DLD1 (cell line): ENCODE measurements around the gene HDDC3.
"Not testable (repeated sequence)": the region's sequence is repeated elsewhere in the genome, so short reads cannot be mapped to it uniquely, and the experiment has no call there.

ENCODE experiments used
- in situ Hi-C: cut with HindIII; loops from 2 replicates; pipeline ENCODE4 v1.10.0; 2017; ENCODE audit warnings: low sequenced_read_pairs

The HDDC3 gene

DNA sequence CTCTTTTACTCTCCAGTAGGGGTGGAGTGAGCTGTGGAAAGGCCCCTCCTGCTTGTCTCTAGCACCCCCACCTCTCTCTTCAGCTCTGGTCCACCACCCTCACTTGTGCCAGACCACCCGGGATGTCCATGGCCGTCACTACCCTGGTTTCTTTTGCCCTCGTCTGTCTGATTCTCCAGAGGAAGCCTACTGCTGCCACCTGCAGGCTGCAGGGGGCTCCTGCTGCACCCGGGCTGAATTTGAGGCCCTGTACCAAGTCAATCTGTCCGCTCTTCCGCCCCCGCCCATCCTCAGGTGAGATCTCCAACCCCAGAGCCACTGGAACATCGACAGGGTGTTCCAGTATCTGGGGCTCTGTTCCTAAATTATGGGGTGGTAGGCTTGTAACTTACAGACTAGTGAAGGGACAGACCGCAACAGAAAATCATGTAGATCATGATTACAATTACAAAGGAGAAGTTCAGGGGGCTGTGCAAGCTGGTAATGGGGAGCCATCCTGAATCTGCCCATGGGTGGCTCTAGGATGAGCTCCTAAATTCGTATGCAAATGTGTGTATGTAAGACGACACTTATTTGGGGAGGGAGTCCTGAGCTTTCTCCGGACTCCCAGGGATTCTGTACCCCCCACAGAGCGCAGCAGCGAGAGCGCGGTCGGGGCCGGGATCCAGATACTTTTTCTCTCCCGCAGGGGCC lies 2.1 kb upstream of the HDDC3 start:
- in situ Hi-C loops, result loop anchor here (25.0 kb wide), 1 partner anchor 447 kb away; no protein-coding TSS in a partner anchor

DNA sequence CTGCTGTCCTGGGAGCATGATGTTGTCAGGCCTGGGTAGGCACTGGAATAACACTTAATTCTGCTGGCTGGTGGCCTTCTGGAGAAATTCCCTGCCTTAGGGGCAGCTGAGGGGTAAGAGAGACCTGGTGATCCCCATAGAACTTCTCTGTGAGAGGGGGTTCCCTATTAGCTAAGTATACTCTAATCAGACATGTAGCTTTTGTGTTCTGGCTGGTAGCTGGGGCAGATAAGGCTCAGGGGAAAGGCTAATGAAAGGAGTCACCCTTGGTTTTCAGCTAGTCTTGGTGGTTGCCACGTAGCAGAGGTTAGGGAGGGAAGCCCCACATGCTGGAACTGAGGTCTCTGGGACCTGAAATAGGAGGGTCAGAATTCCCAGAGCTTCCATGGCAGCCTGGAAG lies 952 bp upstream of the HDDC3 start:
- in situ Hi-C loops, result loop anchor here (25.0 kb wide), 1 partner anchor 446 kb away; no protein-coding TSS in a partner anchor

DNA sequence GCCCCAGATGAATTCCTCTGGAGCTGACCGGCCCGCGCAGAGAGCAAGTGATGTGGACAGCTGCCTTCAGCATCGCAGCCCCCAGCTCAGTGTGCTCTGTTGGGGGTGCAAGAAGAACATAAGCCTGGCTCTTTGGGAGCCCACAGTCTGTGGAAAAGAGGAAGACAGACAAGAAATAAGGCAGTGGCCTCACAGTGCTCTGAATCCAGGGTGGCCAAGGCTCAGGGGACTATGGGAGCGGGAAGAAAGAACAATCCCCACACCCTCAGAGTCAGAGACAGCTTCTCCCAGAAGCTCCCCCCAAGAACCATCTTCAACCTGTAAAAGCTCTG lies 277 bp upstream of the HDDC3 start:
- in situ Hi-C loops, result loop anchor here (25.0 kb wide), 1 partner anchor 445 kb away; no protein-coding TSS in a partner anchor

DNA sequence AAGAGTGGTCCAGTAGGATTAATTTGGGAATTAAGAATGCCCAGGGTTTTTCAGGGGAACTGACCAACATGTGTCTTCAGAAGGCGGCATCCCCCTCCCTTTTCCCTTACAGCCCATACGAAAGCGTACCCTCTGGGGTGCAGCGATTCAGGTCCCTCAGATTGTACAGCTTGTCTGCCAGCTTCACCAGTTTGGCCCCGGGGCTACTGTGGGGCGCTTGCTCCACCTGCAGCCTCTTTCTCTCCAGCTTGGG lies 848 bp downstream of the HDDC3 start:
- in situ Hi-C loops, result loop anchor here (25.0 kb wide), 1 partner anchor 444 kb away; no protein-coding TSS in a partner anchor

DNA sequence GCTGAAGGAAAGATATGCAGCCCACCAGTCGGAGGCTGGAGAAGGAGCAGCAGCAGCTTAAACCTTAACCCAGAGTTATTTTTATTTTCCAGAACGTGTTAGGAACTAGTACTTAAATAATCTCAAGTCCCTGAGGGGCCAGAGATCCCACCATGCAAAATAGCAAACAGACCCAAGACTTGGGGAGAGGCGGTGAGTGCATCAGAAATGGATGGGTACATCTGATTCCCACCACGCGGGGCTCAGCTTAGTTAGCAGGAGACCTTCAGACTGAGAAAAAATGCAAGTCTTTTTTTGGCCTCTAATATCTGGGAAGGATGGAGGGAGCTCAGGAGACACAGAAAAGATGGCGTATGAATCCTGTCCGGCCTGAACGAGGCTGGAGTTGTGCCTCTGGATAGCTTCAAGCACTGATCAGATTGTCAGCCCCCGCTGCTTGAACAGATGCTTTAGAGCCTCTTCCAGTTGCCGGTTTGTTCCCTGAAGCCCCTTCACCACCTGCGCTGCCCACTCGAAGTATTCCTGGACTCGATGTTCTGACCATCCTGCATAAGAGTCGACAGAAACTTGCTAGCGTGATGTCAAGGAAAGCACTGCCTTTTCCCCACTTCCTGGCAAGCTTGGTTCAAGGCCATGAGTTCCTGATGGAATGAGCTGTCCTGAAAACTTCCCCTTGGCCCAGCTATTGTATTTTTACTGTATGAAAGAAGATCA lies 1.3 kb downstream of the HDDC3 start:
- in situ Hi-C loops, result loop anchor here (25.0 kb wide), 1 partner anchor 444 kb away; no protein-coding TSS in a partner anchor

DNA sequence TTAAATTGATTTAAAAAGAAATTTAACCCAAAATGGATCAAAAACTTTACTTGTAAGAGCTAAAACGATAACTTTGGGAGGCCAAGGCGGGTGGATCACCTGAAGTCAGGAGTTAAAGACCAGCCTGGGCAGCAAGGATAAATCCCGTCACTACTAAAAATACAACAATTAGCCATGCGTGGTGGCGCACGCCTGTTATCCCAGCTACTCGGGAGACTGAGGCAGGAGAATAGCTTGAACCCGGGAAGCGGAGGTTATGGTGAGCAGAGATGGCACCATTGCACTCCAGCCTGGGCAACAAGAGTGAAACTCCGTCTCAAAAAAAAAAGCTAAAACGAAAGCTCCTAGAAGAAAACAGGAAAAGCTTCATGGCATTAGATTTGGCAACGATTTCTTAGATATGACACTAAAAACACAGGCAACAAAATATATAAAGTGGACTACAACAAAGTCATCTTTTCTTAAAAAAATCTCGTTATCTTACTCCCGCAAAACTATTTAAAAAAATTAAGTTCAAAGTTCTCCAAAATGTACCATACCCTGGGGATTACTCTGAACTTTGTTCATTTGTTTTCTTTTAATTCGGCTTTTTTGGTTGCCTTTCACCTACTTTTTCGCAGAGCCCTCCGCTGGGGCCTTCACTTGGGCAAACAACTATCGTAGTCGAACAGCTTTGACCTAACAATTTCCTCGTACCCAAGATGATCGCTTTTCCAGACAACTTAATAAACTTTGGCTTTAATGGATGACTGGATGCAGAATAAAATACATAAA lies 2.9 kb downstream of the HDDC3 start:
- in situ Hi-C loops, result loop anchor here (25.0 kb wide), 1 partner anchor 442 kb away; no protein-coding TSS in a partner anchor

DNA sequence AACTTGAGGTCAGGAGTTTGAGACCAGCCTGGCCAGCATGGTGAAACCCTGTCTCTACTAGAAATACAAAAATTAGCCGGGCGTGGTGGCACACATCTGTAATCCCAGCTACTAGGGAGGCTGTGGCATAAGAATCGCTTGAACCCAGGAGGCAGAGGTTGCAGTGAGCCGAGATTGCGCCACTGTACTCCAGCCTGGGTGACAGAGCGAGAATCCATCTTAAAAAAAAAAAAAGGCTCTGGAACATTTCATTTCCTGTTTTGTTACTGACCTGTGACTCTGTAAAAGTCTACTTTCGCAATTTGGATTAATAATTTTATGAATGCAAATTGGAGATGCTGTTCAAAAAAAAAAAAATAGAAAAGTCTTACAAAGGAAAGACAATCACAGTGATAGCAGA lies 4.2 kb downstream of the HDDC3 start:
- in situ Hi-C loops, result loop anchor here (25.0 kb wide), 1 partner anchor 441 kb away; no protein-coding TSS in a partner anchor

DNA sequence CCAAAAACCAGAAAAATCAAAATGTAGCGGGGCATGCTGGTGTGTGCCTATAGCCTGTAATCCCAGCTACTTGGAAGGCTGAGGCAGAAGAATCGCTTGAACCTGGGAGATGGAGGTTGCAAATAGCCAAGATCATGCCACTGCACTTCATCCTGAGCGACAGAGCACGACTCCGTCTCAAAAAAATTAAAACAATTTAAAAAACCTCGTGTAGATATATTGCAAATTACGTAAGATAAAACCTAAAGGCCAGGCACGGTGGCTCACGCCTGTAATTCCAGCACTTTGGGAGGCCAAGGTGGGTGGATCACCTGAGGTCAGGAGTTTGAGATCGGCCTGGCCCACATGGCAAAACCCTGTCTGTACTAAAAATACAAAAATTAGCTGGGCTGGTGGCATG lies 5.6 kb downstream of the HDDC3 start:
- in situ Hi-C loops, result loop anchor here (25.0 kb wide), 1 partner anchor 439 kb away; no protein-coding TSS in a partner anchor

DNA sequence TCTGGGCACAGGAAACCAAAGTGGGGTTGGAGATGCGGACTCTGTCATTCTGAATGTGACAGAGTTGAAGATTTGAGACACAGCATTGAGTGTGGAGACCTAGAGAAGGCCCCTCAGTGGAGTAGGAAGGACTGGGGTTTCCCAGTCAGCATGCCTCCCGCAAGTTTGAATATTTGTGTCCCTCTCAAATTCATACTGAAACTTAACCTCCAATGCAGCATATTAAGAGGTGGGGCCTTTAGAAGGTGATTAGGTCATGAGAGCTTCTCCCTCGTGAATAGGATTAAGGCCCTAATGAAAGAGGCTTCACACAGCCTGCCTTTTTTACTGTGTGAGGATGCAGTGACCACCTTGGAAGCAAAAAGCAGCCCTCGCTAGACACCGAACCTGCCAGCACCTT lies 8.0 kb downstream of the HDDC3 start:
- in situ Hi-C loops, result no loop called here

DNA sequence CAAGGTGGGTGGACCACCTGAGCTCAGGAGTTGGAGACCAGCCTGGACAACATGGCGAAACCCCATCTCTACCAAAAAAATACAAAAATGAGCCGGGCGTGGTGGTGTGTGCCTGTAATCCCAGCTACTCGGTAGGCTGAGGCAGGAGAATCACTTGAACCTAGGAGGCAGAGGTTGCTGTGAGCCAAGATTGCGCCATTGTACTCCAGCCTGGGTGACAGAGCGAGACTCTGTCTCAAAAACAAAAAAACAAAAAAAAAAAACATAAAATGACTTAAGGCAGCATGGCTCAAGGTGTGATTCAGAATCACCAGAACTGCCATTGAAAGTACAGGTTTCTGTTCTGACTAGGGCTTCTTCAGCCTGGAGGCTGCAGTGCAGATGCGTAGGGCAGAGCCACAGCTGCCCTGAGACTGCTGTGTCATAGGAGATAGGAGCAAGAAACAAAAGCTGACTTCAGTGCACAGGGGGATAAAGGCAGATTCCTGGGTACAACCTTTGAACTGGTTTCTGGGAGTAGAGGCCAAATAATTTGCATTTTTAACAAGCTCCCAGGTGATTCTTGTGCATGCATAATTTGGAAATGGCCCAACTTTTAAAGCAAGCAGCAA lies 9.5 kb downstream of the HDDC3 start:
- in situ Hi-C loops, result not testable (repeated sequence)

DNA sequence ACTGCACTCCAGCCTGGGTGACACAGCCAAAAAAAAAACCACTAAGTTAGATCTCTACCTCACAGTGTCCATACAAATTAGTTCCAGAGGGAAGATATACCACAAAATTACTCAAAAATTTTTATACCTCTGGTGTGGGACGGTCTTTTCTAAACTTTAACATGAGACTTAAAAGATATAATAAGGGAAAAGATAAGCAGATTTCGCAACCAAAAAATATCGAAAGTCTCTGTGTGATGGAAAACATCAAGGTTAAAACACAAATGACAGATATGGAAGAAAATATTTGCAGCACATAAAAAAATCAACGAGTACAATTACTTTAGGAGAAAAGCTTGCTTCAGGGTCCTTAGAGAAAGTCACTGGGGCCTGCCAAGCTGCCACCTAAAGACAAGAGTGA lies 10.5 kb downstream of the HDDC3 start:
- in situ Hi-C loops, result no loop called here

DNA sequence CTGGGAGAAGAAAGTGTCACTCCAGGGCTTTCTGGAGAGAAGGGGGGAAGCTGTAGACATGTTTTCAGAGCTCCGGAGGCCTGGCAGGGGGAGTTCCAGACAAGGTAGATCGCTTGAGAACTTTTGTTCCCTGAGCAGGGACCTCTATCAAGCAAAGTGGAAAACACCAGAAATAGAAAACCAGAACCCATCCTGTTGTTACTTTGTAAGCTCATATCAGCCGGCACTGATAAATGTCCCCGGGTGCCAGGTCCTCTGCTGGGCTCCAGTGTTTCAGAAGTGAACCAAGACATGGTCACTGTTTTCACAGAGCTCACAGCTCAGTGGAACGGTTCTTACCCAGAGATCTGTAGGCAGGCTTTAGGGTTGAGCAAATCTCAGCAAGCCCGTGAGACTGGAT lies 13.5 kb downstream of the HDDC3 start:
- in situ Hi-C loops, result no loop called here

DNA sequence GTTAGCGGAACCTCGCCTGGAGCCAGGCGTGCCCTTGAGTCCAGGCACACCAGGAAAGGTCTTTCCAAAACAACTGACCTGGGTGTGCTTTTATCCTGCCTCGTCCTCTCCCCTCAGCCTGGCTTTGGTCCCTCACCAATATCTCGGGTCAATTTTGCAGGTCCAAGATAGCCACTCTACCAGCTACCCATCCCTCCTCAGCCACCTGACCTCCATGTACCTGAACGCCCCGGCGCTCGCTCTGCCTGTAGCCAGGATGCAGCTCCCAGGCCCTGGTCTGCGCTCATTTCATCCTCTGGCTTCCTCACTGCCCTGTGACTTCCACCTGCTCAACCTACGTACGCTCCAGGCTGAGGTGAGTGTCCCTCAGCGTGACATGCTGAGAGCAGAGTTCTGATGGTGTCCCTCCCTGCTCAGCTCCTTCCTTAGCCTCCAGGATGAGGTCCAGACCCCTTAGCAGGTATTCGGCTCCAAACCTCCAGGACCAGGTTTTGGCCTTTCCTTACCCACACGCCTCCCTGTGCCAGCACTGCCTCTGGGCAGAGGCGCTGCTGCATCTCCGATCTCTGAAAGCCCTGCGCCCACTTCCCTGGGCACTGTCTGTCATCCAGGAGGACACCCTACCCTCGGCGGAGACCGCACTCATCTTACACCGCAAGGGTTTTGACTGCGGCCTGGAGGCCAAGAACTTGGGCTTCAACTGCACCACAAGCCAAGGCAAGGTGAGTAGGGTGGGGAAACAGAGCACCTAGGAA lies 14.1 kb downstream of the HDDC3 start:
- in situ Hi-C loops, result no loop called here

DNA sequence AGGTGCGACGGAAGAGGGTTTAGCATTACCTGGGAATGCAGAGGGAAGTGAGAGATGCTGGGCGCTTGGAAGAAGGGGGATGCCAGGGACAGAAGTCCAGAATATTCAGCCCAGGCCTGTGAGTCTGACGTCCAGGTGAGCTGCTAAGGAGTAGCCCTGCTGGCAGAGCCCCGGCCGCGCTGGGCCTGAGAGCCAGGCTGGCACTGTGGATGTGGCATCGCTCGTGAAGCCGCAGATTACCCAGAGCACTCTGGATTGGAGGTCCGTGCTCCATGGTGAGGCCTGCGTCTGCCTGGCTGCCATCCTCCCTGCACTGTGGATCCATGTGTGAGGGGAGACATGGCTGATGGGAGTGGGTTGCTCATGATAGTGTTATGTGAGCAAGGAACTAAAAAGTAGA lies 14.8 kb downstream of the HDDC3 start:
- in situ Hi-C loops, result no loop called here

DNA sequence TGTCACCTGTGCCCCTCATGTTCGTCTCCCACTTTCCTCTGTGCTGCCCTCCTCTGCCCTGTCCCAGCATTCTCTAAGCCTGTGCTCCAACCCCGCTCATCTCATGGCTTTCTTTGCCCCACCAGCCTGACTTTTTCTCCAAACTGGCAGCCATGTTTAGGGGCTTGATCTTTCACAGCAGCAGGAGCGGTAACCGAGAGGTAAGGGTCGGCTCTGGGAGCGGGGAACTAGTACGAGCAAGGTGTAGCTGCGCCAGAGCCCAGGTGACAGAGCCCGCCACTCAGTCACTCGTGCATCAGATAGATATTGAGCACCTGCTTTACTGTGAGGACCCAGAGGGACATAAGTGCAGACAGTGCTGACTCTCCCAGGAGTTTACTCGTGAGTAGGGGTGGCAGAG lies 15.9 kb downstream of the HDDC3 start:
- in situ Hi-C loops, result no loop called here

DNA sequence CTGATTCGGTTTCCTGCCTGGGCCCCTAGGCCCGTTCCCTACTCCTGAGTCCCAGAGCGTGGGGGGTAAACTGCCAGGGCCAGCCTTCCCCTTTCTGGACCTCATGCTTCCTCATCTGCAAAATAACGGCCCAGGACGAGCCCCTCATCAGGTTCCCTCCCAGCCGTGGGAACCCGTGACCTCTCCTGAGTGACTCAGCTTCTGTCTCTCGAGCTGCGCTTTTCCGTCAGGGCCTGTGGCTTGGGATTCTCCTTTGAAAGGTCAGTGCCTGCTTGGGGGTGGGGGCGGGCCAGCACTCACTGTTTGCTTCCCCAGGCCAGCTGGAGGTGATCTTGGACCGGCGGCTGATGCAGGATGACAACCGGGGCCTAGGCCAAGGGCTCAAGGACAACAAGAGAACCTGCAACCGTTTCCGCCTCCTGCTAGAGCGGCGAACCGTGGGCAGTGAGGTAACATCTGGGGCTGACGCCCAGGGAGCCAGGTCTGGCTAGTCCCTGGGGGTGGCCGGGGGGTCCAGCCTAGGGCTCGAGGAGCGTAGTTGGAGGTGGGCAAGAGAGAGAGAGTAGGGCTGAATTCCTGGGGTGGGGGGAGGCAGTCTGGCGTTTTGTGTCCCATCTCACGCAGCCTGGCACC lies 16.4 kb downstream of the HDDC3 start:
- in situ Hi-C loops, result no loop called here

DNA sequence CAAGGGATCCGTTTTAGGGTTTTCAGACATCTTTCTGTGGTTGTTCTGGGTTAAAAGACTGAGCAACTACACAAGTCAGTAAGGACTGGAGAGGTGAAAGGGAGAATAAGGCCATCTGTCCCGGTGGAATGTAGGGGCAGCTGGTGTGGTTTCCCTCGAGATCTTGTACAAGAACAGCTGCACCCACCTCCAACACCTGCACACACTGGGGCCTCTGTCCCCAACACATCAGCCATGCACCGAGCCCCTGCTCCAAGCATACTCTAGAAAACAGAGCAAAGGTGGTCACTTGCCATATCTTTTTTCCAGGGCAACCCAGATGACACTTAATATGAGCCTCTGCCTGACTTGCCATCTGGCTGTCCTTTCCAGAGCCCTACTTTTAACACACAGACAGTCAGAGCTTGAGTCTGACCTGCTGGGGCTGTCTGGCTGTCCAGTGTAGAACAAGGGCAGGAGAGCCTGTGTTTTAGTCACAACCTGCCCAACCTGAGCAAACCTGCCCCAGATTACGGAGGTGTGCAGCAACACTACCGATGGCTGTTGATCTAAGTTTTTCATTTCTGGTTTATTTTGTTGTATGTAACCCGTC lies 17.0 kb downstream of the HDDC3 start:
- in situ Hi-C loops, result no loop called here

DNA sequence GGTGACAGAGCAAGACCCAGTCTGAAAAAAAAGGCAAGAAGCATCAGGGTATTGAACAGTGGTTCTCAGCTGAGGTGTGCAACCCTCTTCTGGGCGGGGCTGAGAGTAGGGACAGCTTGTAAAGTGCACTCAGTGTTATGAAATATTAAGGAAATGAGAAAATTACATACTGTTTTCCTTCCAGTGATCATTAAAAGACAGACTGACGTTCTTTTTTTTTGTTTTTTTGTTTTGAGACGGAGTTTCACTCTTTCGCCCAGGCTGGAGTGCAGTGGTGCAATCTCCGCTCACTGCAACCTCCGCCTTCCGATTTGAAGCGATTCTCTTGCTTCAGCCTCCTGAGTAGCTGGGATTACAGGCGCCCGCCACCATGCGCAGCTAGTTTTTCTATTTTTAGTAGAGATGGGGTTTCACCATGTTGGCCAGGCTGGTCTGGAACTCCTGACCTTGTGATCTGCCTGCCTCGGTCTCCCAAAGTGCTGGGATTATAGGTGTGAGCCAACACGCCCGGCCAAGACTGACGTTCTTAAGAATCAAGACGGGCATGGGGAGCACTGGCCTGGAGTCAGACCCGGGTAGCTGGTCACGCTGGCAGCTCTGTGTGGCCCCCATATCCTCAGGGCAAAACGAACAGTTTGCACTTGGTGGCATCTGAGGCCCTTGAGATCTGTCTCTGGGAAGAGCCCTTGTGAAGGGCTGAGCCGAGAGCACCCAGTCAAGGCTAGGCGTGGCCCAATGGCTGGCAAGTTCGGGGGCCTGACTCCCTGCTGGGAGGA lies 17.9 kb downstream of the HDDC3 start:
- in situ Hi-C loops, result no loop called here

DNA sequence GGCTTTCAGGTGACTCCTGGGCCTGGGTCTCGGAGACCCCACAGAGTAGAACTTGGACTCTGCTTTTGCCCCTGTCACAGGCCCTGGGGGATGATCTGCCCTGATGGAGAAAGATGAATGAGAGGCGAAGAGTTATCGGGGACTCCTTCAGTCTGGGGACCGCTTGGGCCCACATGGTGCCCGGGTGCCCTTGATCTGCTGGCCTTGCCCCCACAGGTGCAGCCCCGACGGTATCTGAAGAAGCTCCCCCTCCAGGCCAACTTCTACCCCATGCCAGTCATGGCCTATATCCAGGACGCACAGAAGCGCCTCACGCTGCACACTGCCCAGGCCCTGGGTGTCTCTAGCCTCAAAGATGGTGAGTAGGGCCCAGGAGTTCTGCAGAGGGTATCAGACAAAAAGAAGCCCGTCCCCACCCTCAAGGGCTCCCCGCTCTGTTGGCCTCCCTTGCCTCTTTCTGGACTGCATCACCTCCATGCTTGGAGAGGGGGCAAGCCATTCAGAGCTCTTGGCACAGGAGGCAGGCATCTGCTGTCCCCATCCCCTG lies 18.9 kb downstream of the HDDC3 start:
- in situ Hi-C loops, result no loop called here
